Measurements from ENCODE around the gene ABLIM2.

DNA sequence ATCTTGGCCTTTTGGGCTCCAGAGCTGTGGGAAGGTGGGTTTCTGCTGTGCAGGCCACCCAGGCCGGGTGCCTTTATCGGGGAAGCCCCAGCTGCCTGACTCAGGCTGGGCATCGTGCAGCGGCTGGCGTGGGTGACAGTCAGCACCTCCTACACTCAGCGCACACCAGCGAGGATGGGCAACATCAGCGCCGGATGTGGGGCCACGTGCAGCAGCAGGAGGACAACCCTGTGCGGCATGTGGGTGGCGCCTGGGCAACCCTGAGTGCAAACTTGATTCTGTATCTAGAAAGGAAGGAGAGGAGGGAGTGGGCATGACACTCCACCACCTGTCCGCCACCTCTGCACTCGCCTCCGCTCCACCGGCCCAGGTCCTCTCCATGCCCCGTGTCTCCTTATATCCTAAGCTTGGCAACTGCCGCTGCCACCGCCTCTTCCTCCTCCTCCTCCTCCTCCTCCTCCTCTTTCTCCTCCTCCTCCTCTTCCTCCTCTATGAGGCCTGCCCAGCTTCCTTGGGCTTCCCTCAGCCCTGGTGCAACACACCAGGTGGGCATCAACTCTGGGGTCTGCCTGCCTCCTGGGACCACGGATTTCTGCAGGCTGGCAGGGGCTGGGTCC lies 111.6 kb downstream of the ABLIM2 start:
- TF ChIP-seq, protein P1, sequence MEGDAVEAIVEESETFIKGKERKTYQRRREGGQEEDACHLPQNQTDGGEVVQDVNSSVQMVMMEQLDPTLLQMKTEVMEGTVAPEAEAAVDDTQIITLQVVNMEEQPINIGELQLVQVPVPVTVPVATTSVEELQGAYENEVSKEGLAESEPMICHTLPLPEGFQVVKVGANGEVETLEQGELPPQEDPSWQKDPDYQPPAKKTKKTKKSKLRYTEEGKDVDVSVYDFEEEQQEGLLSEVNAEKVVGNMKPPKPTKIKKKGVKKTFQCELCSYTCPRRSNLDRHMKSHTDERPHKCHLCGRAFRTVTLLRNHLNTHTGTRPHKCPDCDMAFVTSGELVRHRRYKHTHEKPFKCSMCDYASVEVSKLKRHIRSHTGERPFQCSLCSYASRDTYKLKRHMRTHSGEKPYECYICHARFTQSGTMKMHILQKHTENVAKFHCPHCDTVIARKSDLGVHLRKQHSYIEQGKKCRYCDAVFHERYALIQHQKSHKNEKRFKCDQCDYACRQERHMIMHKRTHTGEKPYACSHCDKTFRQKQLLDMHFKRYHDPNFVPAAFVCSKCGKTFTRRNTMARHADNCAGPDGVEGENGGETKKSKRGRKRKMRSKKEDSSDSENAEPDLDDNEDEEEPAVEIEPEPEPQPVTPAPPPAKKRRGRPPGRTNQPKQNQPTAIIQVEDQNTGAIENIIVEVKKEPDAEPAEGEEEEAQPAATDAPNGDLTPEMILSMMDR (IDR thresholded peaks at IDR 0.05) = no peak
- no peak for TF ChIP-seq EZH2 (IDR thresholded peaks at IDR 0.05; ENCODE audit: borderline replicate concordance, insufficient read depth, low read depth, low read length, poor library complexity, severe bottlenecking)
